HG03060 (cell line): ENCODE results near the gene C1QB.
"Not testable (repeated sequence)": the region's sequence is repeated elsewhere in the genome, so short reads cannot be mapped to it uniquely, and the experiment has no call there.

Experiments used
- ATAC-seq: cut with Tn5 transposase; IDR thresholded peaks from one replicate; pipeline ENCODE4 v1.9.1; 2021; ENCODE audit warnings: low read depth, moderate number of reproducible peaks; ENCODE audit not compliant: unreplicated experiment

The C1QB gene

GRCh38 chr1:22662318-22662717 is 9.3 kb downstream of the C1QB start:
- ATAC-seq: no peak

GRCh38 chr1:22662986-22663408 is 10.0 kb downstream of the C1QB start:
- ATAC-seq: no peak

- ATAC-seq: no peak
These were observed 12.7 kb downstream of the C1QB start for GRCh38 chr1:22665752-22666151.

GRCh38 chr1:22666412-22666811 is 13.4 kb downstream of the C1QB start:
- no peak for ATAC-seq

- ATAC-seq: not testable (repeated sequence)
These were observed 15.8 kb downstream of the C1QB start for GRCh38 chr1:22668840-22669239.

- no peak for ATAC-seq
These were observed 17.4 kb downstream of the C1QB start for GRCh38 chr1:22670352-22670975.

- ATAC-seq: no peak
These were observed 19.0 kb downstream of the C1QB start for GRCh38 chr1:22671999-22672398.

GRCh38 chr1:22673486-22674409 is 20.7 kb downstream of the C1QB start:
- ATAC-seq: no peak

GRCh38 chr1:22674410-22674749 is 21.3 kb downstream of the C1QB start:
- no peak for ATAC-seq

- ATAC-seq: not testable (repeated sequence)
These were observed 23.1 kb downstream of the C1QB start for GRCh38 chr1:22676151-22676550.

- ATAC-seq: no peak
These were observed 24.0 kb downstream of the C1QB start for GRCh38 chr1:22676916-22677583.

- ATAC-seq: no peak
These were observed 25.2 kb downstream of the C1QB start for GRCh38 chr1:22677931-22678896.

- no peak for ATAC-seq
These were observed 27.7 kb downstream of the C1QB start for GRCh38 chr1:22680726-22681125.

- ATAC-seq: no peak
These were observed 28.7 kb downstream of the C1QB start for GRCh38 chr1:22681556-22682276.

GRCh38 chr1:22683547-22683946 is 30.5 kb downstream of the C1QB start:
- no peak for ATAC-seq

GRCh38 chr1:22685591-22686059 is 32.6 kb downstream of the C1QB start:
- ATAC-seq: no peak

- no peak for ATAC-seq
These were observed 34.2 kb downstream of the C1QB start for GRCh38 chr1:22687191-22687590.

- ATAC-seq: no peak
These were observed 35.4 kb downstream of the C1QB start for GRCh38 chr1:22688466-22688865.

- no peak for ATAC-seq
These were observed 36.5 kb downstream of the C1QB start for GRCh38 chr1:22689505-22689904.
